ENCODE measurements around the gene SAMD14. TPM values are rescaled to one million over a fixed set of nuclear protein-coding genes. Genes with fewer than 3 reads are reported as not detected.

Gene SAMD14
- polyA plus RNA-seq, 4 donors, result 9.4 to 21.7 (median 20.0) TPM

DNA sequence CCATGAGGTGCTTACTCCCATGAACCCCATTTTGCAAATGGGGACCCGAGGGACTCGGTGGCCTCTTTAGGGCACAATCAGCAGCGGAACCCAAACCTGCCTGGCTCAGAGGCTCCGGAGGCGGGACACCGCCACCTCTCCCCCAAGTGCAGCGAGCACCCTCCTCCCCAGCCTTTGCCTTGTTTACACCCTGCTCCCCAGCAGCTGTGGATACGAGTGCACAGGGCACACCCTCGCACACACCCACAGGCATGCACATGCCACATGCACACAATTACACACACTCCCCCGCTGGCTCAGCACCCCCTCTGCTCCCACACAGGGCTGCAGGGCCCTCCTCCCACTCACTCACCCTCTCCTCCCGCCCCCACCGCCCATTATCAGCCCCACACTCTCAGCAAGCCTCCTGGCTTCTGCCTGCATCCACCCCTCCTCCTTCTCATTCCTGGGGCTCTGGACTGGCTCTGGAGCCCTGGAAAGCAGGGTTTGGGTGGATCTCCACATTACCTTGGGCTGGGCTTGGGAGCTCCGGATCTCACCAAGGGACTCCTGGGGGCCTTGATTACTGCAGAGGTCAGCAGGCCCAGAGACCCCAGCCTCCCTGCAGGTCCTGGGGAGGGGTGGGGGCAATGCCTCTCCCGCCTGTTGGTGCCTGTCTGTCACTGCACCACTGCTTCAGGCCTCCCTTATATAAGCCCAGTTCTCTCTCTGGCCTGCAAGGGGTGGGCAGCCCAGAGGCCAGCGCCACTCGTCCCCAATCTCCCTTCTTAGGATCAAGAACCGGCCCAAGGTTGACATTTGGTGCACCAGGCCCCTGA is 28.4 kb downstream of the SAMD14 start:
- no peak for DNase-seq (ENCODE audit: low read depth in 4 of 4, low spot score in 2 of 4)

DNA sequence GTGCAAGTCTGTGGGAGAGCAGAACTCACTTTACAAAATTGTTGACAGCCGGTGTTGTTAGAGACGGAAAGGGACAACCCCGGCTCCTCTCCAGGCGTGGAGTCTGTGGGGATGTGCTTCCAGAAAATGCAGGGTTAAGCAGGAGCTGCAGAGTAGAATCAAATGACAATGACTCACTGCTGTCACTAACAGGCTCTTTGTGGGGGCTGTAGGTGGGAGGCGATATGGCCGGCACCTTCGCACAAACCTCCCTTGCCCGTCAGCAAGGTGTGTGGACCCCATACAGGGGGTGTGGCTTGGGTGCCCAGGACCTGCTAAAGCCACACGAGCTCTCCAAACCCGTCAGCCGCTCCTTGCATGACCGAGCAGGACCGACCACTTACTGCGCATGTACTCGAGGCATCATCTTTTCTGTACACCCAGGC is 29.0 kb downstream of the SAMD14 start:
- no peak for DNase-seq (ENCODE audit: low read depth in 4 of 4, low spot score in 2 of 4)

DNA sequence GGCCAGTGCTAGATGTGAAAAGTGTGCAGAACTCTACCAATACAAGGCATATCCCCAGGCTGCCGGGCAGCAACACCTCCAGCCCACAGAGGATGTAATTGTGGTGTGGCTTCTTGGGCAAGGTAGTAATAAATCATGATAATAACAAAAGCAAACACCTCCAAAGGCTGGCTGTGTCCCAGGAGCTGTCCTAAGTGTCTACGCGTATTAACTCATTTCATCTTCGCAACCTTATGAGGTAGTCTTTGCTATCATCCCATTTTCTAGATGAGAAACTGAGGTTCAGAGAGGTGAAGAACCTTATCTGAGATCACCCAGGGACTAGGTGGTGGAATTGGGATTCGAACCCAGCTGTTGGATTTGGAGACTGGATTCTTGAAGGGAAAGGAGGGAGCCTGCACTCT is 29.5 kb downstream of the SAMD14 start:
- DNase-seq (ENCODE audit: low read depth in 4 of 4, low spot score in 2 of 4), result no peak

DNA sequence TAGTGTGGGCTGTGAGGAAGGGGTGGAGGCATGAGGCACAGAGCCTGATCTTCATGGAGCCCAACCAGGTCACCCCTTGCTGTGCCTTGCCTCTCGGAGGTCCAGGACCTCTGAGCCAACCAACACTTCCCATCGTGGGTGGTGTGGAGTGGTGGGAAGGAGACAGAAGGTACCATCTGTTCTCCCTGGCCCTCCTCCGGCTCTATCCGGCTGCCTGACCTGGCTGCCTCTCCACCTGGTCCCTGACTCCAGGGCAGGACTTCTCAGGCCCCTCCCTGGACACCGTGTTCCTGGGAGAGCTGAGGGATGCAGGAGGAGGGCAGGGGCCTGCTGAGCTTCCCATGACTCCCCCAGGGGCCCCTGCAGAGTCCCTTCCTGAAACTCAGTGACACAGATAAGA is 31.0 kb downstream of the SAMD14 start:
- no peak for DNase-seq (ENCODE audit: low read depth in 4 of 4, low spot score in 2 of 4)

DNA sequence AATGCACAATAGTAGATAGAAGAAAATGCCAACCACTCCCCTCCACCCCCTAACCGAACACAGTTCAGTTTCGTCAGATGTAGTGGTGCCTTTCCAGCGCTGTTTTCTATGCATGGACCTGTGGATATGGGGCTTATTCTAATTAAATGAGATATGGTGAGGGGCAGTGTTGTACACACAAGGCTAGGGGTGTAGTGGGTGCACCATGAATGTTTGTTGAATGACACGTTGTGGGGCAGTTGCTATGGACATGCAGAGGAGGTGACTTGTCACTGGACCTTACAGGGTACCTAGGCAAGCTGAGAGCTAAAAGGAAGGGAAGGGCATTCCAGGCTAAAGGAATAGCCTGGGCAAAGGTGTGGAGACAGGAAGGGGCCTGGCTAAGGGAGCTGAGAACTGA is 31.4 kb downstream of the SAMD14 start:
- DNase-seq (ENCODE audit: low read depth in 4 of 4, low spot score in 2 of 4), result no peak

DNA sequence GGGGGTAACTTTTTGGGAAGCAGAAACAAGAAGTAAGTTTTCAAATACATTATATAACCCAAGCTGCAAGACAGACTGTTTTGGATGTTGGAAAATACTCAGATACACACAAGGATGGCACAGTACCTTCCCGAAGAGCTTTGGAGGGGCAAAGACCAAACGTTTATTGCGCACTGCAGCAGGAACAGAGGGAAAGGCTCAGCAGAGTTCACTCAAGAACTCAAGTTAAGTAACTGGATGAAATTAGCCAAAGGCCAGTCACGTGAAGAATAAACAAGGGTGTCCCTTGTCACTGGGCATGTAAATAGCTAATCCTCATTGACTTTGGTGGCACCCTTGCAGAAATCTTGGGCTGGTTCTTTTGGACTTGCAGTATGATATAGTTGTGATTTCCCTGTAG is 32.0 kb downstream of the SAMD14 start:
- DNase-seq (ENCODE audit: low read depth in 4 of 4, low spot score in 2 of 4), result no peak

DNA sequence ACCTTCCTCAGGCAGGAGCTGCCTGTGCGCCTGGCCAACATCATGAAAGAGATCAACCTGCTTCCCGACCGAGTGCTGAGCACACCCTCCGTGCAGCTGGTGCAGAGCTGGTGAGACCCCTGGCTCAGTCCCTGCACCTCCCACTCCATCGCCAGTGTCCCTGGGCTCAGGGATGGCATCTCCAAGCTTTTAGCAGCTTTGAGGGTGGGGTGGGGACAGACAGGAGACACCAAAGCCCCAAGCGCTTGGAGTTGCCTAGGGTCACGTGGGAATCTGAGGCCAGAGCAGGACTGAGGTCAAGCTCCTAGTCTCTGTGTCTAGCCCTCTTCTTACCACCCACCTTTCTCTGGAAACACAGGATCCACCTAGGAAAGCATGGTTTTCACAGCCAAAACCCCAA is 32.5 kb downstream of the SAMD14 start:
- DNase-seq (ENCODE audit: low read depth in 4 of 4, low spot score in 2 of 4), result no peak

DNA sequence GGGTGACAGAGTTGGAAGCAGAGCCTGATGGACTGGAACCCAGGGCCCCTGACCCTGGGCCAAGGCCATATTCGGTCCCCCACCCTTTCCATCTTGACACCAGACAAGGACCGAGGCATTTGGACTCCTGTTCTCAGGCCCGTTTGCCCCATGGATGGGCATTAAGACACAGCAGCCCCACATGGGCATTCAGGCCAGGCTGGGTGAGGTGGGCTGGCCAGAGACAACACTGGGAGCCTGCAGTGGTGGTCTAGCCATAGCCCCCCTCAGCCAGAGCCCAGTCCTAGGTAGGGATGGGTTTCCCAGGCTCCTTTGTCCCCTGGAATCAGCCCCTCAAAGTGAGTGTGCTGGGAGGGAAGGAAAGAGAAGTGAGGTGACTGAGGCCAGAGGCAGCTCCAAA is 33.2 kb downstream of the SAMD14 start:
- no peak for DNase-seq (ENCODE audit: low read depth in 4 of 4, low spot score in 2 of 4)

DNA sequence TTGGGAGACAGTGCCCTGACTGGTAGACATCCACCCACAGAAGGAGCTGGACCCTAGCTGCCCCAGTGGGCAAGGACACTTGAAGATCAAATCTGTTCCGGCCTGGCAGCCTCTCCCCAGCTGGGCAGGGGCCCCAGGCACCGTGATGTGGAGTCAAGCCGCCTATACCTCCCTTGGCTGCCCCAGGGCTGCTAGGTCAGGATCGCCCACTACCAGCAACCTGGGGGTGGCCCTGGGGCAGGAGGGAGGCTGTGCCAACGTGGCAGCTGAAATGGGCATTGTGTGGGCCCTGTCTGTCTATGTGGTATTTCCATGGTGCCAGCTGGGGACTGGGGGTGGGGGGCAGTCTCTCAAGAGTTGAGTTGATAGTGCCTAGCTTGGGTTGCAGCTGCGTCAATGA is 33.9 kb downstream of the SAMD14 start:
- no peak for DNase-seq (ENCODE audit: low read depth in 4 of 4, low spot score in 2 of 4)

DNA sequence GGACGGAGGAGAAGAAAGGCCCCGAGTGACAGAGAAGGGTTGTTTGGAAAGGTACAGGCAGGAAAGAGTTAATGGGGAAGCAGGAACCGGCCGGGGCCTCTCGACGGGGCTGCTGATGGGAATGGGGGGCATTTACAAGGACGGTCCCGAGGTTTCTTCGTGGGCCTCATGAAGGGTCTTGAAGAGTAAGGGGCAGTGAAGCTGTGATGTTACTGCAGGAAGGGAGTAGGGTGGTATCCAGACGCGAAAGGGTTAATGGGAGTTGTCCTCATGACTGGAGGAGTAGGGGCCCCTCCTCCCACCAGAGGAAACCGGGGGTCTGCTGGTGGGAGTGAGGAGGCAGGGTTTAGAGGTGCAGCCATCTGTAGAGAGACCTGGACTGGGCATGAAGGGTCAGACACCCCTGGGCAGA is 34.3 kb downstream of the SAMD14 start:
- no peak for DNase-seq (ENCODE audit: low read depth in 4 of 4, low spot score in 2 of 4)

DNA sequence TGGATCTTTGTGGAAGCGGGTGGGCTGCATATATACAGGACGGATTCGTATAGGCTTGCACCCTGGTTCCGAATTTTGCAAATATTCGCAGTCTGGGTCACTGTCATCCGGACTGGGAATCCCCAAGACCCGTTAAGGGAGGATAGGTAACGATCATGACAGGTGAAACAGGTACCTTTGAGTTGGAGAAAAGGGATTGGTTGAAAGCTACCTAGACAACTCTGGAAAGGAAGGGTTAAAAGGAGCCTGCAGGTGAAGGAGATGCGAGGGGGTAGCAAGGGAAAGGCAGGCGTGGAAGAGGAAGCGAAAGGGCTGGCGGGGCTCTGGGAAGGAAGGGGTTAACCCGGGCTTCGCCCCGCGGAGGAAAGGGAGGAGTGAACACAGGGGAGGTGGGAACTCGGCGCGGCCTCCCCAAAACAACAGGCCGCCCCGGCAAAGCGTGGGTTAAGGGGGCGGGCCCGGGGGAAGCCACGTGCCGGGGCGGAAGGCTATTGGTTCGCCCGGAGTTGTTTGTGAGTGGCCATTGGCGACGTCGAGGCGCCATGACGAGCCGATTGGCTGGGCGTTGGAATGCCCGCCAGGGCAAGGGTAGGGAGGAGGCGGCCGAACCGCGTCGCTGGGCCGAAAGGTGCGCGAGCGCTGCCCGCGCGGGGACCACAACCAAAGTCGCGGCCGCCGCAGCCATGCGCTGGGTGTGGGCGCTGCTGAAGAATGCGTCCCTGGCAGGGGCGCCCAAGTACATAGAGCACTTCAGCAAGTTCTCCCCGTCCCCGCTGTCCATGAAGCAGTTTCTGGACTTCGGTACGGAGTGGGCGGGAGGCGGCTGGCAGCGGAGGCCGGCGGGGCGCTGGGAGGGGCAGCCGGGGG is 35.0 kb downstream of the SAMD14 start, which contains the start of gene PDK2:
Gene PDK2, plus strand, starts transcription at position 599 of the 867 bp plus-strand sequence. Its CDS starts 85 bp downstream, at position 684.
- DNase-seq (ENCODE audit: low read depth in 4 of 4, low spot score in 2 of 4), result peak; percentile 83 to 94 (median 86)

DNA sequence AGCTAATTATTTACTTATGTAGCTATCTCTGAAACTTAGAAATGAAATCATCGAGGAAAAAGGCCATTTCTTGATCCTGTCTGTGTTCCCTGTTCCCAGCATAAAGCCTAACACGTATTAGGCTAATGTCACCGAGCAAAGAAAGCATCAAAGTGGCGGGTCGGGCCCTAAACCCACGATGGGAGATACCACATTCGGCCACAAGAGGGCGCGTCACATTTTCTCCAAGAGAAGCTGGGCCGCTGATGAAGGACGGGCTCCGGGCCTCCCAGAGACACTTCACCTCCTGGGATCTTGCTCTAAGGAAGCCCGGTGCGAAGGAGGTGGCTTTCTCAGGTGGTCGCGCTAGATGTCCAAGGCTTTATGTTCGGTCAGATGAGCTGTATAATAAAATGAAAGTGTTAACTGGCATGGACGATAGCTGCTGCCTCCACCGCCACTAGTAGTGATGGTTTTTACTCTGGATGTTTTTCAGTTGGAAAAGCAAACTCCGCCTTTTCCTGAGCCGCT is 35.7 kb downstream of the SAMD14 start:
- peak; percentile 79 to 91 (median 86) for DNase-seq (ENCODE audit: low read depth in 4 of 4, low spot score in 2 of 4)

DNA sequence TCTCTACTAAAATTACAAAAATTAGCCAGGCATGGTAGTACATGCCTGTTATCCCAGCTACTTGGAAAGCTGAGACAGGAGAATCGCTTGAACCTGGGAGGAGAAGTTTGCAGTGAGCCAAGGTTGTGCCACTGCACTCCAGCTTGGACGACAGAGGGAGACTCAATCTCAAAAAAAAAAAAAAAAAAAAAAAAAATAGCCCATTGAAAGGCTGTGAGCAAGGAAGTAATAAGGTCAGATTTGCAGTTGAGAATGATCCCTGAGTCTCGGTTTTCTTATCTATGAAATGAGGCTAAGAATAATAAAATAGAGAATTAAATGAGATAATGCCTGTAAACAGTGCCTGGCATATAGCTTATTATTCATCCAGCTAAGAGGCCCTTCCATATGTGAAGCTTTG is 36.2 kb downstream of the SAMD14 start:
- DNase-seq (ENCODE audit: low read depth in 4 of 4, low spot score in 2 of 4), result no peak

DNA sequence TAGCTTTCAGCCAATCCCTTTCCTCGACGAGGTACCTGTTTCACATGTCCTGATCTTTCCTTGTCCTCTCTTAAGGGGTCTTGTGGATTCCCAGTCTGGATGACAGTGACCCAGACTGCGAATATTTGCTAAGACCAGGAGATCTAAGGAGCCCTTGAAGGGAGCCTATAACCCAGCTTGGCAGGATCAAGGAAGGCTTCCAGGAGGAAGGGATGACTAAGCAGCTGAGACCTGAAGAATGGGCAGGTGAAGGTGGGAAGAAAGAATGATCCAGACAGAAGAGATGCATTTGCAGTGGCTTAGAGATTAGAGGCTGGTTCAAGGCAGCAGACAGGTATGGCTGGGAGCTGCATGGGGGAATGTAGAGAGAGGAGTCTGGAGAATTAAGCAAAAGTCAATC is 36.7 kb downstream of the SAMD14 start:
- DNase-seq (ENCODE audit: low read depth in 4 of 4, low spot score in 2 of 4), result no peak

DNA sequence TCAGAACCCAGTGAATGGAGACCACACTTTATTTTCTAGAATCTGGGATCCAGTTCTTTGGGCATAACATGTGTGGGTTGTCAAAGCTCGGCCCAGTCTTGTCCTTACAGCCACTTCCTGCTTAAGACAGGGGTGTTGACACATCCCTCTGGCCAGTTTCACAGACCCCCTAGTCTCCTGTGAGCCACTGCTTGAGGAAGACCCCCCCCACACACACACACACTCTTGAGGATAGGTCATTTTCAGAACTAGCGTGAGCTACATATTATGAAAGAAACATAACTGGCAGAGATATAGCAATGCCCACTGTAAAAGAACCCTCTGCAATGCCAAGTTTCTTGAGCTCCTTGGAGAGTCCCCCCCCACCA is 38.1 kb downstream of the SAMD14 start:
- no peak for DNase-seq (ENCODE audit: low read depth in 4 of 4, low spot score in 2 of 4)

DNA sequence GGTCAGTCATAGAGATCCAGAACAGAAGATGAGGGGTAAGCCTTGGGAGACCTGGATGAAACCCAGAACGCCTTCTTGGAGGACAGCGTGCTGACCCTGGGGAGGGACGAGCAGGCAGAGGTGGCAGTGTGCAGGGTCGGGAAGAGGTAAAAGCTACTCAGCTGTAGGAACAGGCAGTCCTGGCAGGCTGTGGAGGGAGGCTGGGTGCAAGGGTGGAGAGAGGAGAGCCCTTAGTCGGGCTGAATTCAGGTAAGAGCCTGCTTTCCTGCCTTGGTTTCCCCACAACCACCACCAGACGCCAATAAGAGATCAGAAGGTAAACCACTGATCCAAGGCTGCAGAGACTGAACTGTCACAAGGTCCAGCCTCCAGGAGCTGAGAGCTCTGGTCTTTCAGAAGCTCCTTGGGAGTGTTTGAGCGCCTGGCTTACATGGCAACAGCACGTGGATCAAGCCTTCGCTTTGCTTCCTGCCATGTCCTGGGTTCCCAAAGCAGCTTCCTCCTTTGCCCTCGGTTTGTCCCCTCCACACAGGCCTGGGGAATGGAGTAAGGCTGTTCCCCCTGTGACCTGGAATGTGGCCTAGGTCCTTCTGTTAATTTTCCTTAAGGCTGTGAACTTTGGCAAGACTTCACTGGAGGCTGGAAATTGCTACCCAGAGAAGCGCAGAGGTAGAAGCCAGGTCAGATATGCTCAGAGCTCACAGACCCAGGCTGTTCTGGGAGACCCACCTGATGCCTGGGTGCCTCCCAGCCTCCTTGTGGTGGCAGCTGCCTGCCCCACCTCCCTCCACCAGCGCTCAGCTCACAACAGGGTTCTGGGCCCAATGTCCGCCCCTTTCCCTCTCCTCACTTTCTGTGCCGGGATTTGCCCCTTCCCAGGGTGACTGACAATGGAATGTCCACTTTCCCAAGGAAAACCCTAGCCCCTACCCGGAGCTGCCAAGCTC is 38.7 kb downstream of the SAMD14 start:
- DNase-seq (ENCODE audit: low read depth in 4 of 4, low spot score in 2 of 4), result no peak

DNA sequence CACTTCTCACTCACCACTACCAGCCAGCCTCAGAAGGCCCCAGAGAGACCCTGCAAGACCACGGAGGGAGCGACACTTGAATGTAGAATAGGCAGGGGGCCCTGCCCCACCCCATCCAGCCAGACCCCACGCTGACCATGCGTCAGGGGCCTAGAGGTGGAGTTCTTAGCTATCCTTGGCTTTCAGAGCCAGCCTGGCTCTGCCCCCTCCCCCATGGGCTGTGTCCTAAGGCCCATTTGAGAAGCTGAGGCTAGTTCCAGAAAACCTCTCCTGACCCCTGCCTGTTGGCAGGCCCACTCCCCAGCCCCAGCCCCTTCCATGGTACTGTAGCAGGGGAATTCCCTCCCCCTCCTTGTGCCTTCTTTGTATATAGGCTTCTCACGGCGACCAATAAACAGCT is 39.9 kb downstream of the SAMD14 start:
- no peak for DNase-seq (ENCODE audit: low read depth in 4 of 4, low spot score in 2 of 4)

DNA sequence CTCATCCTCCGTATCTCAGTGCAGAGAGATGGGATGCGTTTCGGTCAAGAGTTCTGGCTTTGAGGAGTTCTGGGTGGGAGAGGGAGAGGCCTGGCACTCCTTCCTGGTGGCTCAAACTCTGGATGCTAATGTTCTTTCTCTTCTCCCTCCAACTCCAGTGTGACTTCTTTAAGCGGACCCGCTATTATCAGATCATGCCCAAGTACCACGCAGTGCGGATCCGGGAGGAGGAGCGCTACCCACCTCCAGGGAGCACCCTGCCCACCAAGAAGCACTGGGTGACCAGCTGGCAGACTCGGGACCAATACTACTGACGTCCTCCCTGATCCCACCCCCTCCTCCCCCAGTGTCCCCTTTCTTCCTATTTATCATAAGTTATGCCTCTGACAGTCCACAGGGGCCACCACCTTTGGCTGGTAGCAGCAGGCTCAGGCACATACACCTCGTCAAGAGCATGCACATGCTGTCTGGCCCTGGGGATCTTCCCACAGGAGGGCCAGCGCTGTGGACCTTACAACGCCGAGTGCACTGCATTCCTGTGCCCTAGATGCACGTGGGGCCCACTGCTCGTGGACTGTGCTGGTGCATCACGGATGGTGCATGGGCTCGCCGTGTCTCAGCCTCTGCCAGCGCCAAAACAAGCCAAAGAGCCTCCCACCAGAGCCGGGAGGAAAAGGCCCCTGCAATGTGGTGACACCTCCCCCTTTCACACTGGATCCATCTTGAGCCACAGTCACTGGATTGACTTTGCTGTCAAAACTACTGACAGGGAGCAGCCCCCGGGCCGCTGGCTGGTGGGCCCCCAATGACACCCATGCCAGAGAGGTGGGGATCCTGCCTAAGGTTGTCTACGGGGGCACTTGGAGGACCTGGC is 40.8 kb downstream of the SAMD14 start:
- DNase-seq (ENCODE audit: low read depth in 4 of 4, low spot score in 2 of 4), result no peak

DNA sequence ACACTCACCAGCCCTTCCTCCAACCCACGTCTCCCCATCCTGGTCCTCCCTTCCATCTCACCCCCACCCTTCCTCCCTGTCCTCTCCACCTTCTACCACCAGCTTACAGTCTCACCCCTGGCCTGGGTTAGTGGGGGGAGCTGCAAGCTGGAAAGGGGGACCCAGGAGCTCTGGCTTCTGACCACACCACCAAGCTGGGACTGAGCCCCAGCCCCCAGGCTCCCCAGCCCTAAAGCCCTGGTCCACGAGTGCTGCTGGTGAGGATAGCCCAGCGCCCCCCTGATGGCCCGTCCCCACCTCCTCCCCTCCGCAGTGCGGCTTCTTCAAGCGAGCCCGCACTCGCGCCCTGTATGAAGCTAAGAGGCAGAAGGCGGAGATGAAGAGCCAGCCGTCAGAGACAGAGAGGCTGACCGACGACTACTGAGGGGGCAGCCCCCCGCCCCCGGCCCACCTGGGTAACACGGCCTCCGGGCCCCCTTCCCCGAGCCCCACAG is 42.0 kb downstream of the SAMD14 start:
- no peak for DNase-seq (ENCODE audit: low read depth in 4 of 4, low spot score in 2 of 4)
